ENCODE measurements around the gene TPST1. TPM values are rescaled to one million over a fixed set of nuclear protein-coding genes. Genes with fewer than 3 reads are reported as not detected.
"Not testable (repeated sequence)": the region's sequence is repeated elsewhere in the genome, so short reads cannot be mapped to it uniquely, and the experiment has no call there.

Gene TPST1
- total RNA-seq, 2 experiments from 2014 or later: 1.9 to 2.6 TPM

GRCh38 chr7:66371096-66371824 is 166.1 kb downstream of the TPST1 start:
- POLR2A ChIA-PET: no interaction called here

GRCh38 chr7:66374141-66374840 is 169.2 kb downstream of the TPST1 start:
- H3K4me3 ChIP-seq (ENCODE audit: low read length); H3K27me3 Mint-ChIP-seq; H3K36me3 ChIP-seq (ENCODE audit: insufficient read depth, low read length); intact Hi-C loops (cut with DNase I, micrococcal nuclease); DNase-seq; ATAC-seq (ENCODE audit: poor library complexity); H3K27me3 ChIP-seq (ENCODE audit: control insufficient read depth in 1 of 2, insufficient read depth in 2 of 2, low read length in 2 of 2); CTCF ChIA-PET; POLR2A ChIA-PET; H3K4me1 Mint-ChIP-seq (ENCODE audit: low read depth); H3K9me3 Mint-ChIP-seq; H3K27ac Mint-ChIP-seq; H3K4me3 Mint-ChIP-seq; H3K27ac ChIP-seq (ENCODE audit: low read depth in 1 of 2, low read length in 2 of 2); H3K4me1 ChIP-seq (ENCODE audit: insufficient read depth, low read length): not testable (repeated sequence)
- peaks cover 22% of the 10 kb centered on the region for H3K36me3 Mint-ChIP-seq (ENCODE audit: low read depth)
- H3K9me3 ChIP-seq (ENCODE audit: control insufficient read depth in 1 of 2, insufficient read depth in 1 of 2, low read length in 2 of 2): peaks cover 0 to 12% of the 10 kb centered on the region in 2 experiments

More at GRCh38 chr7:66371096-66371824, 166.1 kb downstream of the TPST1 start:
- no peak overlapping the region for H3K27ac Mint-ChIP-seq
- no peak overlapping the region for H3K4me3 Mint-ChIP-seq
- no peaks in the 10 kb centered on the region for H3K27me3 Mint-ChIP-seq
- no peaks in the 10 kb centered on the region for H3K27me3 ChIP-seq (ENCODE audit: control insufficient read depth in 1 of 2, insufficient read depth in 2 of 2, low read length in 2 of 2)
- no peak overlapping the region for H3K27ac ChIP-seq (ENCODE audit: low read depth in 1 of 2, low read length in 2 of 2)
- H3K4me3 ChIP-seq (ENCODE audit: low read length): no peak overlapping the region
- CTCF ChIA-PET: no interaction called here
- H3K36me3 Mint-ChIP-seq (ENCODE audit: low read depth): peaks cover 4% of the 10 kb centered on the region
- no peaks in the 10 kb centered on the region for H3K9me3 Mint-ChIP-seq
- ATAC-seq (ENCODE audit: poor library complexity) (no peak), DNase-seq (no peak)
- intact Hi-C loops (cut with DNase I, micrococcal nuclease): no loop called here
- no peak for TF ChIP-seq CTCF (IDR thresholded peaks at IDR 0.05)
- H3K36me3 ChIP-seq (ENCODE audit: insufficient read depth, low read length): no peaks in the 10 kb centered on the region
- H3K4me1 ChIP-seq (ENCODE audit: insufficient read depth, low read length): no peaks in the 10 kb centered on the region
- no peaks in the 10 kb centered on the region for H3K9me3 ChIP-seq (ENCODE audit: control insufficient read depth in 1 of 2, insufficient read depth in 1 of 2, low read length in 2 of 2)
- no peaks in the 10 kb centered on the region for H3K4me1 Mint-ChIP-seq (ENCODE audit: low read depth)

- TF ChIP-seq CTCF (IDR thresholded peaks at IDR 0.05): no peak
- intact Hi-C loops (cut with DNase I, micrococcal nuclease): no loop called here
- H3K9me3 ChIP-seq (ENCODE audit: control insufficient read depth in 1 of 2, insufficient read depth in 1 of 2, low read length in 2 of 2): peaks cover 7 to 14% of the 10 kb centered on the region in 2 experiments
- no peak overlapping the region for H3K27ac Mint-ChIP-seq
- no peak overlapping the region for H3K27ac ChIP-seq (ENCODE audit: low read depth in 1 of 2, low read length in 2 of 2)
- ATAC-seq (ENCODE audit: poor library complexity) (no peak), DNase-seq (peak in 1 of 14 experiments; percentile 10)
- POLR2A ChIA-PET: no interaction called here
- H3K36me3 Mint-ChIP-seq (ENCODE audit: low read depth): peaks cover 36% of the 10 kb centered on the region
- H3K4me1 ChIP-seq (ENCODE audit: insufficient read depth, low read length): no peaks in the 10 kb centered on the region
- H3K4me3 ChIP-seq (ENCODE audit: low read length): no peak overlapping the region
- no peaks in the 10 kb centered on the region for H3K36me3 ChIP-seq (ENCODE audit: insufficient read depth, low read length)
- CTCF ChIA-PET: no interaction called here
- no peaks in the 10 kb centered on the region for H3K4me1 Mint-ChIP-seq (ENCODE audit: low read depth)
- H3K27me3 ChIP-seq (ENCODE audit: control insufficient read depth in 1 of 2, insufficient read depth in 2 of 2, low read length in 2 of 2): no peaks in the 10 kb centered on the region
- no peaks in the 10 kb centered on the region for H3K27me3 Mint-ChIP-seq
- no peak overlapping the region for H3K4me3 Mint-ChIP-seq
- peaks cover 3% of the 10 kb centered on the region for H3K9me3 Mint-ChIP-seq
These were observed 171.3 kb downstream of the TPST1 start for GRCh38 chr7:66376264-66376945.

Data from CD4-positive, alpha-beta T cell (primary cell).